Measurements from ENCODE around the gene ZYG11A.

The ZYG11A gene

DNA sequence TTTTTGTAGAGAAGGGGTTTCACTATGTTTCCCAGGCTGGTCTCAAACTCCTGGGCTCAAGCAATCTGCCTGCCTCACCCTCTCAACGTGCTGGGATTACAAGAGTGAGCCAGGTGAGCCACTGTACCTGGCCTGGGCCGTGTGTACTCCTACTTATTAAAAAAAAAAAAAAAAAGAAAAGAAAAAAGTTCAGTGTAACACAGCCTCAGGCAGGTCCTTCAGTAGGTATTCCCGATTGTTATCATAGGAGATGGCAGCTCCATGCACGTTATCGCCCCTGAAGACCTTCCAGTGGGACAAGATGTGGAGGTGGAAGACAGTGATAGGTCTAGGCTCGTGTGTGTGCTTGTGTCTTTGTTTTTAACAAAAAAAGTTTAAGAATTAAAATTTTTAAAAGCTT lies 75.6 kb downstream of the ZYG11A start:
- DNase-seq (ENCODE audit: low read depth in 2 of 2): no peak

DNA sequence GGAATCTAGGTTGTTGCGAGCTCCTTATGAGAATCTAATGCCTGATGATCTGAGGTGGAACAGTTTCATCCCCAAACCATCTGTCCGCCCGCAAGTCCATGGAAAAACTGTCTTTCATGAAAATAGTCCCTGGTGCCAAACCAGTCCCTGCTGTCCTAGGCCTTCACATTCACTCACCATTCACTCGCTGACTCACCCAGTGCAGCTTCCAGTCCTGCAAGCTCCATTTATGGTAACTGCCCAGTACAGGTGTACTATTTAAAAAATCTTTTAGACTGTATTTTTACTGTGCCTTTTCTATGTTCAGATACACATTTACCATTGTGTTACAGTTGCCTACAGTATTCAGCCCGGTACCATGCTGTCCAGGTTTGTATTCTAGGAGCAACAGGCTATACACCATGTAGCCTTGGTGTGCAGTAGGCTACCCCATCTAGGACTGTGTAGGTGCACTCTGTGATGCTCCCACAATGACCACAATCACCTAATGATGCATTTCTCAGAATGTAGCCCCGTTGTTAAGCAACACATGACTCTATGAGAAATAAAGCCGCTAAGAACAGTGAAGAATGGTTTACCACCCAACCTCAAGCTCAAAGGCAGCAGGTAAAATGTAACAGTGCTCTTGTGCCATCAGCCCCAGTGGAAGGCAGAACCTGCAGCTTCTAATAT lies 76.6 kb downstream of the ZYG11A start:
- DNase-seq (ENCODE audit: low read depth in 2 of 2): no peak

DNA sequence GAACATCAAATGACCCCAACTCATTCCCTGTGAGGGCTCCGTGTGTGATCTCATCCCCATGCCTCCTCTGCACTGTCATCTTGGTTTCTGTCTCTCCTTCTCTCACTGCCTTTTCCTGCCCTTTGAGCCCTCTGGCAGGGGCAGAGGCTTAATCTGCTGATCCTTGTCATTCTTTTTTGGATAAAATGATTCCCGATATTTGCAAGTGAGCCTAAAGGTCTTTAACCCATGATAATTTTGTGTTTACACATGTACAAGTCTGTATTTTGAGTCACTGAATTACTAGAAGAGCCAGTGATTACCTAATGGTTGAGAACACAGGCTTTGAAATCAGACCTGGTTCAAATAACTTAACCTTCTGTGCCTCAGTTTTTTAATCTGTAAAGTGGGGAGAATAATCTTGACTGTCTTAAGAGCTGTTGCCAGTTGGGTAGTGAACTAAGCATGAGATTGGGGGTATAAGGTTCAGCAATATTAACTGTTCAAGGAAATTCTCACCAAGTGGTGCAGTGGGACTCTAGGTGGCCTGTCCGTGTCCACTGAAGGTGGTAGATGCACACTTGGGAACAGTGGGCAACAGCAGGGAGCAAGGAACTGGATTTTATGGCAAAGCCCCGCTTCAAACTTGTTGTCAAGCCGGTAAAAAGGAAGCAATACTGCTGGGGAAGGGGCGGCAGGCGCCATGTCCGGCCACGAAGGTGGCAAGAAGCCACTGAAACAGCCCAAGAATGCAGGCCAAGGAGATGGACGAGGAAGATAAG lies 77.3 kb downstream of the ZYG11A start:
- no peak for DNase-seq (ENCODE audit: low read depth in 2 of 2)

GRCh38 chr1:52920791-52921291 lies 78.3 kb downstream of the ZYG11A start:
- no peak for DNase-seq (ENCODE audit: low read depth in 2 of 2)

- no peak for DNase-seq (ENCODE audit: low read depth in 2 of 2)
Measured at GRCh38 chr1:52925571-52926005, 83.0 kb downstream of the ZYG11A start.

- DNase-seq (ENCODE audit: low read depth in 2 of 2): no peak
Measured at GRCh38 chr1:52926864-52927211, 84.3 kb downstream of the ZYG11A start.

DNA sequence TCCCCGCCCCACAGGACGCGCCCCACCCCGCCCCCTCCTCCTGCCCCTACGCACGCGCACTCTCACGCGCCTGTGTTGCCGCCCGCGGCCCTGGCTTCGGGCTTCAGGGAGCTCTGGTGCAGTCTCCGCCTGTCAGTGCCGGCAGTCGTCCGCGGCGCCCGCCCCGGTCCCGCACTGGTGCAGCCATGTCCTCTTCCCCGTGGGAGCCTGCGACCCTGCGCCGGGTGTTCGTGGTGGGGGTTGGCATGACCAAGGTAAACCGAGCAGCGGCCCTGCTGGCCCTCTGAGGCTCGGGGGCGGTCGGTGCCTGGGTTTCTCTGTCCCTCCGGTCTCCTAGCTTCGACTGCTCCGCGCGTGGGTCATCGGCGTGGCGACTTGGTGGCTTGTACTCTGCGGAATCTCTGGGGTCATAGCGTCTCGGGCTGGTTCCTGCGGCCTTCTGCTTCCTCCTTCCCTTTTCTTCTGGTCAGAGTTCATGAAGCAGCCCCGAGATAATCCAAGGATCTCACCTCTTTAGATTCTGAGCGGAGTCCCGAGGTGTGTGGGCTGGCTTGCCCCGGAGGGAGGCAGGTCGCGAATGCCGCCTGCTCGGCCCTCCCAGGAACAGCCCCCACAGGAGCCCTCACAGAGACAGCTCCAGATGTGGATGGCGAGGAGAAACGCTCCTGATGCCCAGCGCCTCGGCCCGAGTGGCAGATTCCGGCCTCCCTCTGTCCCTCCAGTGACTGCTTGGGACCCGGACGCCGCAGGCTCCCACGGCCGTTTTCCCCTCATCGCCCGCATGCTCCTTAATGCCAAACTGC lies 84.9 kb downstream of the ZYG11A start, which contains the start of gene SCP2:
TSS of gene SCP2 (plus strand) at position 65 of the 803 bp plus-strand sequence. CDS start at position 186, 121 bp downstream.
- DNase-seq (ENCODE audit: low read depth in 2 of 2): peak; percentile 52 to 83

DNA sequence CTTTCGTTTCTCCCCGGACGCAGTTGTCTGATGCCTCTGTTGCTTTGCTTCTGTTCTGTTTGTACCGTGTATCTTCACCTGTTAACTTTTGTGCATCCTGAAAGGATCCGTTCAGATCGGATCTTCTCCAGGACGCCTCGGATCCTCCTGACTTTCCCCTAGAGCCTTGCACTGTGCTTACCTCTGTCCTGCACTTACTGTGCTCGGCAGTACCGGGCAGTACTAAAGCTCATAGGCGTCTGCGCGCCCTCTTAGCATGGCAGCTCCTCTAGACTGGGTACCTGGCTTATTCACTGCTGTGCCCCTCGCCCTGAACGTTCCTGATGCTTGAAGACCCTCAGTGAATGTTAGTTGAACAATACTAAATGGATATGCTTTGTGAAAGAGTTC lies 85.5 kb downstream of the ZYG11A start:
- DNase-seq (ENCODE audit: low read depth in 2 of 2): no peak

DNA sequence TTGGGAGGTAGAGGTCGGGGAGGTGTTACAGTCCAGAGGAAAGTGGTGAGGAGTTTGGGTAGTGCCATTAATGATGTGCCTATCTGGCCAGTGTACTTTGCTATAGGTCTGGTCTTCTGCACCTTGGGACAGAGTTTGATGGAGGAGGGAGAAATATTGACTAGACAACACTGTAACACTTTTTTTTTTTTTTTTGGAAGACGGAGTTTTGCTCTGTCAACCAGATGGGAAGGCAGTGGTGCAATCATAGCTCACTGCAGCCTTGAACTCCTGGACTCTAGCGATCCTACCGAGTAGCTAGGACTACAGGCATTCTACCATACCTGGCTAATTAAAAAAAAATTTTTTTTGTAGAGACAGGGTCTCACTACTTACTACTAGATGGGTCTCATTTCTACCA lies 86.5 kb downstream of the ZYG11A start:
- DNase-seq (ENCODE audit: low read depth in 2 of 2): no peak

- DNase-seq (ENCODE audit: low read depth in 2 of 2): no peak
Measured at GRCh38 chr1:52937433-52938182, 95.0 kb downstream of the ZYG11A start.

DNA sequence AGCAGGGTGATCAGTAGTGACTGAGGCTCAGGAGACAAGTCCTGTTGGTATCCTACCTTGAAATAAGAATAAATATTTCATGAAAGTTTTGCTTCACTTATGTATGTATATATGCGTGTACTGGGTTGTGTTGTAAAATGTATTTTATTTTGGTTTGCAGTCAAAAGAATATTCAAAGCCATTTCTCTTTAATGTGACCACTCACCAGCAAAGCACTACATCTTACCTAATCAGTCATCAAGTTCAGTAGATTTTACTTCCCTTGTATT lies 95.6 kb downstream of the ZYG11A start:
- DNase-seq (ENCODE audit: low read depth in 2 of 2): no peak

DNA sequence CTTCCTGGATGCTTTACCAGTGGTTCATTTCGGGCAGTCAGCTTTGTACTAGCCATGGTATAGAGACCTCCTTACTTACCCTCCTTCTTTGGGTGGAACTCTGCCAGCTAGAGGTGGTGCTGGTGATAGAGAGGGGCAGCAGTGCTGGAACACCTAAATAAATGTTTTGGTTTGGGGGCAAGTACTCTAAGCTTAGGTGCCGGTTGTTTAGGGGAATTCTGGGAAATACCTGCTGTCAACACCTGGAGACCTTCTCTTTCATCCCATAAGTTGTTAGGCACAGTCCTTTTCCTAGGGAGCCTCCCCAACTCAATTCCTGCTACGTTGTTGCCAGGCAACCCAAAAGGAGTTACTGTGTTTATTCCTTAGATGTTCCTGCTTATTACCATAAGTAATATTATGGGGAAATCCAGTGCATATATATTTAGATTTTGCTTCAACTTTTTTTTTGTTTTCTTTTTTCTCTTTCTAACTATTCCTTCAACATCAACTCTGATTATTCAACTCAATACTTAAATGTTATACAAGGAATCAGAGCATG lies 101.4 kb downstream of the ZYG11A start:
- no peak for DNase-seq (ENCODE audit: low read depth in 2 of 2)

- DNase-seq (ENCODE audit: low read depth in 2 of 2): no peak
Measured at GRCh38 chr1:52944566-52944965, 102.0 kb downstream of the ZYG11A start.
